HL-60/S4 treated with phorbol 12-myristate 13-acetate at 8.2 ng/mL for 4 days and 3 days (cell line): Measurements from ENCODE around the gene APOBEC2.
"Not testable (repeated sequence)": the region's sequence is repeated elsewhere in the genome, so short reads cannot be mapped to it uniquely, and the experiment has no call there.

ENCODE experiments used
- in situ Hi-C: fragments of 300-500 bp; cut with MboI; formaldehyde crosslinking; loops from 2 replicates; pipeline ENCODE4 v1.15.0; 2022; ENCODE audit warnings: low sequenced_read_pairs

Gene APOBEC2

GRCh38 chr6:41053041-41053440 lies at the start of gene APOBEC2:
TSS of gene APOBEC2 (plus strand) at chr6:41053202. CDS start at chr6:41053348, 146 bp downstream.
- in situ Hi-C loops = no loop called here

GRCh38 chr6:41006217-41006616 lies 46.8 kb upstream of the APOBEC2 start:
- in situ Hi-C loops = not testable (repeated sequence)

- in situ Hi-C loops = not testable (repeated sequence)
Observed at GRCh38 chr6:41006980-41007379, 46.0 kb upstream of the APOBEC2 start.

- in situ Hi-C loops = no loop called here
Observed at GRCh38 chr6:41008011-41008410, 45.0 kb upstream of the APOBEC2 start.

GRCh38 chr6:41009669-41010068 lies 43.3 kb upstream of the APOBEC2 start:
- in situ Hi-C loops = no loop called here

GRCh38 chr6:41011673-41012072 lies 41.3 kb upstream of the APOBEC2 start:
- in situ Hi-C loops = no loop called here

GRCh38 chr6:41013466-41014153 lies 39.4 kb upstream of the APOBEC2 start:
- in situ Hi-C loops = no loop called here

- in situ Hi-C loops = no loop called here
Observed at GRCh38 chr6:41014780-41015179, 38.2 kb upstream of the APOBEC2 start.

- in situ Hi-C loops = not testable (repeated sequence)
Observed at GRCh38 chr6:41015860-41016259, 37.1 kb upstream of the APOBEC2 start.

GRCh38 chr6:41017663-41018062 lies 35.3 kb upstream of the APOBEC2 start:
- in situ Hi-C loops = no loop called here

- in situ Hi-C loops = no loop called here
Observed at GRCh38 chr6:41021832-41022231, 31.2 kb upstream of the APOBEC2 start.

- in situ Hi-C loops = no loop called here
Observed at GRCh38 chr6:41022294-41022693, 30.7 kb upstream of the APOBEC2 start.

GRCh38 chr6:41023114-41023513 lies 29.9 kb upstream of the APOBEC2 start:
- in situ Hi-C loops = no loop called here

GRCh38 chr6:41025966-41026530 lies 27.0 kb upstream of the APOBEC2 start:
- in situ Hi-C loops = no loop called here

- in situ Hi-C loops = no loop called here
Observed at GRCh38 chr6:41027241-41027640, 25.8 kb upstream of the APOBEC2 start.

GRCh38 chr6:41027799-41028560 lies 25.0 kb upstream of the APOBEC2 start:
- in situ Hi-C loops = no loop called here

- in situ Hi-C loops = no loop called here
Observed at GRCh38 chr6:41028561-41029412, 24.2 kb upstream of the APOBEC2 start.

- in situ Hi-C loops = no loop called here
Observed at GRCh38 chr6:41032830-41033229, 20.2 kb upstream of the APOBEC2 start.

- in situ Hi-C loops = no loop called here
Observed at GRCh38 chr6:41033776-41034175, 19.2 kb upstream of the APOBEC2 start.

- in situ Hi-C loops = no loop called here
Observed at GRCh38 chr6:41036186-41036585, 16.8 kb upstream of the APOBEC2 start.

- in situ Hi-C loops = no loop called here
Observed at GRCh38 chr6:41036601-41037000, 16.4 kb upstream of the APOBEC2 start.
